Neural progenitor cell (in vitro differentiated cells): ENCODE data around the gene TCAF1.
"Not testable (repeated sequence)": the region's sequence is repeated elsewhere in the genome, so short reads cannot be mapped to it uniquely, and the experiment has no call there.

Source experiments
- EZH2 ChIP-seq: fragments of 200-600 bp; sonication (generic); IDR thresholded peaks from 2 replicates; pipeline ENCODE4 v1.6.1; 2017; ENCODE audit warnings: antibody characterized with exemption, mild to moderate bottlenecking, moderate library complexity
- TF ChIP-seq, protein P1 (sequence below): fragments of 200-600 bp; sonication (generic); IDR thresholded peaks from 2 replicates; pipeline ENCODE4 v1.5.1; 2017; ENCODE audit warnings: antibody characterized with exemption, mild to moderate bottlenecking

DNA sequence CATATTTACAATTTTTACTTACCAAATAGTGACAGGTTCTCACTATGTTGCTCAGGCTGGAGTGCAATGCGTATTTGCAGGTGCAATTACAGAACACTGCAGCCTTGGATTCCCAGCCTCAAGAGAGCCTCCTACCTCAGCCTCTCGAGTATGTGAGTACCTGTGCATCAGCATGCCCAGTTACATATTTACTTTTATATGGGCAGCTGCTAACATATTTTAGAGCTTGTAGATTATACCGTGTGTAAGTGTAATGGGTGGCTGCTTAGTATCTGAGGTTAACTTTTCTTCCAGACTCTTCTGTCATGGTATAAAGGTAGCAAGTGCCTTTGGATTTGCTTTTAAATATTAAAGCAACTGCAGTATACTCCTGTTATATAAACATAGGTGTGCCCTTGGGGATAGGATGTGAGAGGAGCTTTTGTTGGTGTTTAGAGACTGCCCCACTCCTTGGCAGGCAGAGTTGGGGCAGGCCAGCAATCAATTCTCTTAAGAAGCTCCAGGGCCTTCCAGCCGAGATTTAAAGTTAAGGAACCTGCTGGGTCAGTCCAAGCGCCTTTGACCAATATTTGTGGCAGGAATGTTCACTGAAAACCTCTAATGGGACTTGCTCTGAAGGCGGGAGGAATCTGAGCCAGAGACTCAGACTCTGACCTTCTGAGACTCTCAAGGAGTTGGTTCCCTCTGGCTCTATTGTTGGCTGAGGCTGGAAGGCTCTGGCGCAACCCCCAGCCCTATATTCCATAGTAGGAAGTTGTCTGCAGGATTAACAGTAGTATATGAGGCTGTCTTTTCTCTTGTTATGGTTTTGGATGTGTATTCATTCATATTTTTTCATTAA, 77.5 kb downstream of the TCAF1 start:
- TF ChIP-seq, protein P1, sequence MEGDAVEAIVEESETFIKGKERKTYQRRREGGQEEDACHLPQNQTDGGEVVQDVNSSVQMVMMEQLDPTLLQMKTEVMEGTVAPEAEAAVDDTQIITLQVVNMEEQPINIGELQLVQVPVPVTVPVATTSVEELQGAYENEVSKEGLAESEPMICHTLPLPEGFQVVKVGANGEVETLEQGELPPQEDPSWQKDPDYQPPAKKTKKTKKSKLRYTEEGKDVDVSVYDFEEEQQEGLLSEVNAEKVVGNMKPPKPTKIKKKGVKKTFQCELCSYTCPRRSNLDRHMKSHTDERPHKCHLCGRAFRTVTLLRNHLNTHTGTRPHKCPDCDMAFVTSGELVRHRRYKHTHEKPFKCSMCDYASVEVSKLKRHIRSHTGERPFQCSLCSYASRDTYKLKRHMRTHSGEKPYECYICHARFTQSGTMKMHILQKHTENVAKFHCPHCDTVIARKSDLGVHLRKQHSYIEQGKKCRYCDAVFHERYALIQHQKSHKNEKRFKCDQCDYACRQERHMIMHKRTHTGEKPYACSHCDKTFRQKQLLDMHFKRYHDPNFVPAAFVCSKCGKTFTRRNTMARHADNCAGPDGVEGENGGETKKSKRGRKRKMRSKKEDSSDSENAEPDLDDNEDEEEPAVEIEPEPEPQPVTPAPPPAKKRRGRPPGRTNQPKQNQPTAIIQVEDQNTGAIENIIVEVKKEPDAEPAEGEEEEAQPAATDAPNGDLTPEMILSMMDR: not testable (repeated sequence)
- TF ChIP-seq EZH2: not testable (repeated sequence)
